Endometrial microvascular endothelial cells (primary cell): Measurements from ENCODE around the gene PCP2. TPM values are rescaled to one million over a fixed set of nuclear protein-coding genes. Genes with fewer than 3 reads are reported as not detected.
"Not testable (repeated sequence)": the region's sequence is repeated elsewhere in the genome, so short reads cannot be mapped to it uniquely, and the experiment has no call there.

Experiments
- in situ Hi-C: cut with HindIII; loops from 2 replicates; pipeline ENCODE4 v1.10.0; 2017; ENCODE audit warnings: low sequenced_read_pairs, low pct_unique_long_range_greater_than_20kb; ENCODE audit errors: inconsistent ontology term
- total RNA-seq: library from RNA; depleted of rRNA; stranded (reverse); fragments of >200 nt; gene quantifications from one replicate; pipeline ENCODE4 v1.2.3, GENCODE V29; 2015; ENCODE audit errors: inconsistent ontology term

The PCP2 gene
- total RNA-seq, 1 donor from 2014 or later = not detected

- in situ Hi-C loops = no loop called here
These were observed 30.2 kb upstream of the PCP2 start for GRCh38 chr19:7663706-7664105.

- in situ Hi-C loops = no loop called here
These were observed 29.1 kb upstream of the PCP2 start for GRCh38 chr19:7662657-7663056.

DNA sequence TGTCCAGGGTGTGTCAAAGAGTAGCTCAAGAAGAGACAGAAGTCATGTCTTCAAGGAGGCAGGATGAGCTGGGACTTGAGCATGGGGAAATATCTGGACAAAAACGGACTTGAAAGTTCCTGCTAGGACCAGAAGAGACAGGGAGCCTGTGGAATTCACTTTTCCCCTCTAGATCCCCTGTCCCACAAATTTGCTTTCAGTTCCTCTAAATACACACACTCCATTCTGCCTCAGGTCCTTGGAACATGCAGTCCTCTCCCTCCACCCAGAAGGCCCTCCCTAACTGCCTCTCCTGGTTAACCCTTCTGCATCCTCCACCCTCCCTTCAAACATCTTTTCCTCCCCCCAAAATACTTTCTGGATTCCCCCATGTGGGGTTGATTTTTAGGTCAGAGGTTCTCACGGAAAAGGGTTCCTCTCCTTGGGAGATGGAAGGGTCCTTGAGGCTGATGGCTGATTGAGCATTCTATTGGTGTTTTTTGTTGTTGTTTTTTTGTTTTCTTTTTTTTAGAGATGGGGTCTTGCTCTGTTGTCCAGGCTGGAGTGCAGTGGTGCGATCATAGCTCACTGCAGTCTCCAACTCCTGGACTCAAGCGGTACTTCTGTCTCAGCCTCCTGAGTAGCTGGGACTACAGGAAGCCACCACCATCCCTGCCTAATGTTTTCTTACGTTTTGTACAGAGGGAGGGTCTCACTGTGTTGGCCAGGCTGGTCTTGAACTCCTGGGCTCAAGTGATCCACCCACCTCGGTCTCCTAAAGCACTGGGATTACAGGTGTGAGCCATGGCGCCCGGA is 28.4 kb upstream of the PCP2 start:
- in situ Hi-C loops = no loop called here

DNA sequence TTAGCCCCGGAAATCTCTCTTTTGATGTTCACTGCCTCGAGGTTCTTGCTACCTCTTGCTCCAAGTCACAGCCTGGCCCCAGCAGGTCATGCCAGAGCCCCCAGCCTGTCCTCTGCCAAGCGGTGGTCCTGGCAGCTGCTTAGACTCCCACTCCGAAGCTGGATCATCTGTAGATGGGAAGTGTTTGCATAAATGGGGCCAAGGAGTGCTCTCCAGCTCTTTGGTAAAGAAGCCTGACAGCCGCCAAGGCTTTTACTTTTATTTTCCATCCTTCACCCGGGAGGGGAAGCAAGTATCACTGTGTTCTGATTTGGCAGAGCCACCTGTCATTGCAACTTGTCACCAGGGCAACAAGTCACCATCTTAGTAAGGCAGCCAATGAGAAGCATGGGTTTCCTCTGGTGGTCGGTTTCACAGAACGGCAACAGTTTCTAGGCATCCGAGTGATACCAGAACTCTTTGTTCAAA is 24.7 kb upstream of the PCP2 start:
- in situ Hi-C loops = no loop called here

- in situ Hi-C loops = no loop called here
These were observed 23.7 kb upstream of the PCP2 start for GRCh38 chr19:7657131-7657751.

- in situ Hi-C loops = no loop called here
These were observed 22.1 kb upstream of the PCP2 start for GRCh38 chr19:7655581-7655980.

- in situ Hi-C loops = no loop called here
These were observed 20.9 kb upstream of the PCP2 start for GRCh38 chr19:7654401-7654800.

DNA sequence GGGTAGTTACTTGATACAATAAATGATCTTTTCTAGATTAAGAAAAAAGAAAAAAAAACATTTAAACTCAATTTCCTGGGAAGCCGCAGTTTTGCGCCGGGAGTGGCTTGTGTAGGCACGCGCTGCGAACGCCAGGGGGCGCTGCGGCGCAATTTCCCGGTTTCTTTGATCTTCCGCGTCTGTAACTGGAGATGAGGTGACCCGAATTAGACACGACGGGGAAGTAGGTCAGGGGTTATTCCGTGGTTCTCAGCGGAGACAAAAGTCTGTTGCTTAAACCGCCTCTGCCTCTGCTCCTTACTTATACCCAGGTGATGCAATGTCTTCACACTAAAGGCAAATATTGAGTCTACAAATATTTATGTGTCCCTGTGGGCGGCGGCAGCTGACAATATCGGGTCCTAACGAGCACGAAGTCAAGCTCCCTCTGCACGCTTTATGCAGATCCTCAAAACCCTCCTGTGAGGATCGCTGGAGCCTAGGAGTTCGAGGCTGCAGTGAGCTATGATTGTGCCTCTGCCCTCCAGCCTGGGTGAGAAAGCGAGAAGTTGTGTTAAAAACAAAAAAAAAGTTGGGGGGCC is 18.6 kb upstream of the PCP2 start:
- in situ Hi-C loops = no loop called here

DNA sequence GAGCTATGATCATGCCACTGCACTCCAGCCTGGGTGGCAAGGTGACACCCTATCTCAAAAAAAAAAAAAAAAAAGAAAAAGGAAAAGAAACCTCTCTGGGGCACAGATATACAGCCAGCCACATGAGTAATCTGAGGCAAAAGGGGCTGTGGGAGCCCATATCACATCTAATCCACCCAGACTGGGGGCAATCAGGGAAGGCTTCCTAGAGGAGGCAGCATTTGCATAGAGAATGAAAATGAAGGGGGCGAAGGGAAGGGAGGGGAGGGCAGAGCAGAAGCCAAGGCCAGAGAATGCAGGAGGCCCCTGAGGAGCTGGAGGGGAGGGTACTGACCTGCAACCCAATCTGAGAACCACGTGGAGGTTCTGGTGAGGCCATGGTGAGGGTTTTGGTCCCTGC is 16.6 kb upstream of the PCP2 start:
- in situ Hi-C loops = no loop called here

DNA sequence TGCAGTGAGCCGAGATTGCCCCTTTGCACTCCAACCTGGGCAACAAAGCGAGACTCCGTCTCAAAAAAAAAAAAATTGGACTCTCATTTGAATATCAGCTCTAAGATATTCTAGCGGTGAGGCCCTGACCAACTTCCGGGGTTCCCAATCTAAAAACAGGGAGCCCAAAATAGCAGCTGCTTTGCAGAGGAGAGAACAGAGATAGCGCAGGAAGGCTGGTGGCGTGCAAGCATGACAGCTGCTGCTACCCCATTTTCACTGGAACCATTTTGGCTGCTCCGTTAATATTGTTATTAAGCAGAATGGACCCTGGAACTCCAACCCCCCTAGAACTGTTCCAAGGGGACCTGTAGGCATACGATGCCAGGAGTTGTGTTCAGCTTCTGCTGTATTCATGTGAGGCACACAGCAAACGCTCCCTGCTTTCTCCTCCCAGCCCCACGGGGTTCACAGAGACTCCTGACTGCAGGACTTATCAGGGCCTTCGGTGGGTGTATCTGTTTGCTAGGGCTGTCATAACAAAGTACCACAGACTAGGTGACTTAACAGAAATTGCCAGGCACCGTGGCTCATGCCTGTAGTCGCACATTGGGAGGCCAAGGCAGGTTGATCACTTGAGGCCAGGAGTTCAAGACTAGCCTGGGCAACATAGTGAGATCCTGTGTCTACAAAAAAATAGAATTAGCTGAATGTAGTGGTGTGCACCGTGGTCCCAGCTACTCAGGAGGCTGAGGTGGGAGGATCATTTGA is 14.9 kb upstream of the PCP2 start:
- in situ Hi-C loops = no loop called here

DNA sequence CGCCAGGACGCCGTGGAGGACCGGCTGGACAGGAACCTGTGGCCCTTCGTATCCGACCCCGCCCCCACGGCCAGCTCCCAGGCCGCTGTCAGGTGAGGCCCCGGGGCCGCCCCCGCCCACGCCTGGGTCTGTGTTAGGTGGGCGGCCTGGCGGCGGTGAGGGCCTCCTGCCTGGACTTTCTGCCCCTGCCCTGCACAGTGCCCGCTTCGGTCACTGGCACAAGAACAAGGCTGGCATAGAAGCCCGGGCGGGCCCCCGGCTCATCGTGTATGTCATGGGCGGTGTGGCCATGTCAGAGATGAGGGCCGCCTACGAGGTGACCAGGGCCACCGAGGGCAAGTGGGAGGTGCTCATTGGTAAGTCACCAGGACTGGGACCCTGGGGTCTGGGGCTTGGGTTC is 13.6 kb upstream of the PCP2 start:
- in situ Hi-C loops = no loop called here

GRCh38 chr19:7646426-7646700 is 12.8 kb upstream of the PCP2 start:
- in situ Hi-C loops = no loop called here

DNA sequence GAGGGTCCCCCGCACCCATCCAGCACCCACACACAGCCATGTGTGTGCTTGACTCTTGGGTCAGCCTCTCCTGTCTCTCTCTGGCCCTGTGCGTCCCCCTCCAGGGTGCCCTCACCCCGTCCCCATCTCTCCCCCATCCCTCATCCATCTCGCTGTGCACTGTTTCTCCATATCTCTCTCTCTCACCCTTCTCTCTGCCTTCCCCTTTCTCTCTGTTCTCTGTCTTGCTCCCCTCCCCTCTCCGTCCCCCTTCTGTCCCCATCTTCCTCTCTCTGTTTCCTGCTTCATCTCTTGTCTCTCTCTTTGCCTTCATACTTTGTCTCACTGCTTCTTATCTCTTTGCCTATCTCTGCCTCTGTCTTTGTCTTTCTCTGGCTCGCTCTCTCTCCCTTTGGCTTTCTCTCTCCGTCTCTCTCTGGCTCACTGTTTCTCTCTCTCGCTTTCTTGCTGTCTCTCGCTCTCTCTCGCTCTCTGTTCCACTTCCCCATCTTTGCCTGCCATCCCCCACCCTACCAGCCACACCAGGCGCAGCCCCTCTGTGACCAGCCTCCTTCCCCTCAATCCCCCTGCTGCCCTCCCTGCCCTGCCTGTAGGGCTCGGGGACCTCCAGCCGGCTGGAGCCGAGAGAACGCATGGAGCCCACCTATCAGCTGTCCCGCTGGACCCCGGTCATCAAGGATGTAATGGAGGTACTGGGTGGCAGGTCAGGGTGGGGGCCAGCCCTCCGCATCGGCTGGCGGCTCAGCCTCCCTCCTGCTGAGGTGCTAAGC is 12.3 kb upstream of the PCP2 start:
- in situ Hi-C loops = no loop called here

- in situ Hi-C loops = no loop called here
These were observed 11.6 kb upstream of the PCP2 start for GRCh38 chr19:7645163-7645562.

DNA sequence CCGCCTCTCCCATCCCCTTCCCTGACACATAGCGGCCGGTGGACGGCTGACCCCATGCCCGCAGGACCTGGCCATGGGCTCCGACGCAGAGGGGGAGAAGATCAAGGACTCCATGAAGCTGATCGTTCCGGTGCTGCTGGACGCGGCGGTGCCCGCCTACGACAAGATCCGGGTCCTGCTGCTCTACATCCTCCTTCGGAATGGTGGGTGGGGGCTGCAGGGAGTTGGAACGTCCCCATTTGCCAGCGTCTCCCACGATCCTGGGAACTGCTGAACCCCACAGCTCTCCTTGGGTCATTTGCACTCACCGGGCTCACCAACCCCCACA is 11.0 kb upstream of the PCP2 start:
- in situ Hi-C loops = no loop called here

DNA sequence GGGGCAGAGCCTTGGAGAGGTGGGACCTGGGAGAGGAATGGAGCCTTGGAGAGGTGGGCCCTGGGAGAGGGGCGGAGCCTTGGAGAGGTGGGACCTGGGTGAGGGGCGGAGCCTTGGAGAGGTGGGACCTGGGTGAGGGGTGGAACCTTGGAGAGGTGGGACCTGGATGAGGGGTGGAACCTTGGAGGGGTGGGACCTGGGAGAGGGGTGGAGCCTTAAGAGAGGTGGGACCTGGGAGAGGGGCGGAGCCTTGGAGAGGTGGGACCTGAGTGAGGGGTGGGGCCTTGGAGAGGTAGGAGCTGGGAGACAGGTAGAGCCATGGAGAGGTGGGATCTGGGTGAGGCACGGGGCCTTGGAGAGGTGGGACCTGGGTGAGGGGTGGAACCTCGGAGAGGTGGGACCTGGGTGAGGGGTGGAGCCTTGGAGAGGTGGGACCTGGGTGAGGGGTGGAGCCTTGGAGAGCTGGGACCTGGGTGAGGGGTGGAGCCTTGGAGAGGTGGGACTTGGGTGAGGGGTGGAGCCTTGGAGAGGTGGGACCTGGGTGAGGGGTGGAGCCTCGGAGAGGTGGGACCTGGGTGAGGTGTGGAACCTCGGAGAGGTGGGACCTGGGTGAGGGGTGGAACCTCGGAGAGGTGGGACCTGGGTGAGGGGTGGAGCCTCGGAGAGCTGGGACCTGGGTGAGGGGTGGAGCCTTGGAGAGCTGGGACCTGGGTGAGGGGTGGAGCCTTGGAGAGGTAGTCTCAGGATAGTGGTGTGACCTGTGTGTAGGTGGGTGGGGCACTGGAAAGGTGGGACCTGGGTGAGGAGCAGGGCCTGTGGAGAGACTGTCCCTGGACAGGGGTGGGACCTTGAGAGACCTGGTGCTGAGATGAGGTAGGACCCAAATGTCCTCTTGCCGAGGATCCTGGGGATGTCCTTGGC is 10.4 kb upstream of the PCP2 start:
- in situ Hi-C loops = not testable (repeated sequence)

- in situ Hi-C loops = no loop called here
These were observed 9.5 kb upstream of the PCP2 start for GRCh38 chr19:7643031-7643415.

DNA sequence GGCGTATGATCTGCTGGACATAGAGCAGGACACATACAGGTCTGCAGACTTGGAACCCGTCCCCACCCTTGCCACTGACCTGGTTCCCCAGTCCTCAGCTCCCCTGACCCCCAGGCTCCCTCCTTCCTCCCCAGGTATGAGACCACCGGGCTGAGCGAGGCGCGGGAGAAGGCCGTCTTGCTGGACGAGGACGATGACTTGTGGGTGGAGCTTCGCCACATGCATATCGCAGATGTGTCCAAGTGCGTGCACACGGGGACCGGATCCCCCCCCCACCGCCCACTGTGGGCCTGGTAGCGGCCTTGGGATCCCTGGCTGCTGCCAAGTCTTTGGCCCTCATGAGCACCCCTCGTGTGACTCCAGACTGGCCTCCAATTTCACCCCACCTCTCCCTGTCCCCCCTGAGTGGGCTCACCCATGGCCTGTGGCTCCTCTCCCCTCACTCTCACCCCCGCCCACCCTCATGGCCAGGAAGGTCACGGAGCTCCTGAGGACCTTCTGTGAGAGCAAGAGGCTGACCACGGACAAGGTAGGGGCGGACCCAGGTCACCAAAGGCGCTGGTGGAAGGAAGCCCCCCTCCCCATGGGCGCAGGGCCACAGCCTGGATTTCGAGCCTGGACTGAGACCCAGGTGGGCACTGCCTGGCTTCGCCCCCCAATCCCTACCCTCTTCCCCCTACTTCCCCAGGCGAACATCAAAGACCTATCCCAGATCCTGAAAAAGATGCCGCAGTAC is 8.9 kb upstream of the PCP2 start:
- in situ Hi-C loops = no loop called here
